Measurements from ENCODE around the gene RND3. TPM values are rescaled to one million over a fixed set of nuclear protein-coding genes. Genes with fewer than 3 reads are reported as not detected.

RND3 gene
- total RNA-seq, 6 donors from 2014 or later: 13.0 to 40.0 (median 26.7) TPM

- H3K4me1 ChIP-seq: peaks cover 0 to 11% (median 2%) of the 10 kb centered on the region in 4 donors
- H3K27ac ChIP-seq: peak overlapping the region in 1 of 4 donors; percentile 67
- no peak for DNase-seq
- no peaks in the 10 kb centered on the region for H3K9me3 ChIP-seq
- TF ChIP-seq CTCF (IDR thresholded peaks at IDR 0.05) (no peak), POLR2A (IDR thresholded peaks at IDR 0.05) (no peak), POLR2AphosphoS5 (IDR thresholded peaks at IDR 0.05) (no peak), EP300 (IDR thresholded peaks at IDR 0.05) (no peak)
- 57 to 60% methylated on average over 5 of the region's 5 CpGs for WGBS, 2 donors
- no peaks in the 10 kb centered on the region for H3K27me3 ChIP-seq
- H3K36me3 ChIP-seq: peaks cover 0 to 33% (median 2%) of the 10 kb centered on the region in 4 donors
- peak in 1 of 2 donors; percentile 55 for ATAC-seq (ENCODE audit: low FRiP score in 2 of 2)
- no peak overlapping the region for H3K4me3 ChIP-seq
Measured at GRCh38 chr2:150466741-150467620, 20.5 kb downstream of the RND3 start.

GRCh38 chr2:150465703-150466569 is 21.5 kb downstream of the RND3 start:
- no peak overlapping the region for H3K4me3 ChIP-seq
- peaks cover 0 to 25% (median 2%) of the 10 kb centered on the region in 4 donors for H3K36me3 ChIP-seq
- no peaks in the 10 kb centered on the region for H3K9me3 ChIP-seq
- 95 to 97% methylated on average over 4 of the region's 4 CpGs for WGBS, 2 donors
- H3K4me1 ChIP-seq: peaks cover 0 to 5% (median 2%) of the 10 kb centered on the region in 4 donors
- no peak for TF ChIP-seq POLR2A (IDR thresholded peaks at IDR 0.05)
- TF ChIP-seq POLR2AphosphoS5 (IDR thresholded peaks at IDR 0.05): no peak
- TF ChIP-seq CTCF (IDR thresholded peaks at IDR 0.05): no peak
- no peak for TF ChIP-seq EP300 (IDR thresholded peaks at IDR 0.05)
- no peaks in the 10 kb centered on the region for H3K27me3 ChIP-seq
- H3K27ac ChIP-seq: no peak overlapping the region
- ATAC-seq (ENCODE audit: low FRiP score in 2 of 2): no peak
- no peak for DNase-seq

- Histone ChIP-seq H3K4me3 (no peak overlapping the region), H3K27ac (no peak overlapping the region), H3K27me3 (no peaks in the 10 kb centered on the region), H3K4me1 (peaks cover 0 to 5% (median 2%) of the 10 kb centered on the region in 4 donors), H3K9me3 (no peaks in the 10 kb centered on the region), H3K36me3 (peaks cover 0 to 16% (median 2%) of the 10 kb centered on the region in 4 donors)
- WGBS, 2 donors: 96 to 100% methylated on average over 1 of the region's 1 CpG
- no peak for ATAC-seq (ENCODE audit: low FRiP score in 2 of 2)
- TF ChIP-seq POLR2A (IDR thresholded peaks at IDR 0.05) (no peak), CTCF (IDR thresholded peaks at IDR 0.05) (no peak), POLR2AphosphoS5 (IDR thresholded peaks at IDR 0.05) (no peak)
- no peak for DNase-seq
Measured at GRCh38 chr2:150464986-150465385, 22.5 kb downstream of the RND3 start.

GRCh38 chr2:150464270-150464669 is 23.2 kb downstream of the RND3 start:
- DNase-seq (no peak), ATAC-seq (ENCODE audit: low FRiP score in 2 of 2) (peak in 1 of 2 donors; percentile 36)
- Histone ChIP-seq H3K27me3 (no peaks in the 10 kb centered on the region), H3K4me3 (no peak overlapping the region), H3K27ac (no peak overlapping the region), H3K36me3 (peaks cover 0 to 9% (median 0%) of the 10 kb centered on the region in 4 donors), H3K9me3 (no peaks in the 10 kb centered on the region), H3K4me1 (peaks cover 0 to 5% (median 2%) of the 10 kb centered on the region in 4 donors)
- whole genome bisulfite sequencing, 2 donors: 77 to 81% methylated on average over 1 of the region's 1 CpG
- no peak for TF ChIP-seq CTCF (IDR thresholded peaks at IDR 0.05)
- no peak for TF ChIP-seq POLR2AphosphoS5 (IDR thresholded peaks at IDR 0.05)
- no peak for TF ChIP-seq EP300 (IDR thresholded peaks at IDR 0.05)
- no peak for TF ChIP-seq POLR2A (IDR thresholded peaks at IDR 0.05)

Measured in upper lobe of left lung (tissue), 6 donors.